ENCODE results near the gene THUMPD2. TPM values are rescaled to one million over a fixed set of nuclear protein-coding genes. Genes with fewer than 3 reads are reported as not detected.

The THUMPD2 gene
- total RNA-seq, 1 donor from 2014 or later: 18.0 TPM

Other genes with a start within 250 kb of the THUMPD2 start
- 3.2 TPM for gene TMEM178A, start 113.3 kb downstream of the THUMPD2 start, total RNA-seq